Keratinocyte (primary cell): ENCODE results near the gene NHP2. TPM values are rescaled to one million over a fixed set of nuclear protein-coding genes. Genes with fewer than 3 reads are reported as not detected.

ENCODE experiments used
- DNase-seq: peaks from one replicate; pipeline ENCODE4 v3.0.0-alpha.2; 2011; ENCODE audit warnings: low read depth, missing footprints, low spot score
- FAIRE-seq: peaks from 2 replicates; lab custom pipeline; 2011; peaks lifted over from hg19 to GRCh38; lab: Jason Lieb, UNC
- H2AFZ ChIP-seq: 2 replicates; pipeline ENCODE4 v1.6.0; 2012; ENCODE audit warnings: low read length, control low read depth, inconsistent platforms; ENCODE audit not compliant: control insufficient read depth
- H3K27ac ChIP-seq: 2 replicates; pipeline ENCODE4 v1.5.1; 2011; ENCODE audit warnings: low read length; ENCODE audit not compliant: control insufficient read depth, insufficient read depth
- H3K27me3 ChIP-seq: 3 replicates; pipeline ENCODE4 v1.6.0; 2011; ENCODE audit warnings: low read length; ENCODE audit not compliant: control insufficient read depth, insufficient read depth; ENCODE audit errors: extremely low read depth
- H3K36me3 ChIP-seq, 2 experiments: 2 replicates in 1 of 2; 3 replicates in 1 of 2; pipeline ENCODE4 v1.5.1; 2011; ENCODE audit warnings: low read length in 2 of 2, mild to moderate bottlenecking in 1 of 2; ENCODE audit not compliant: control insufficient read depth in 2 of 2, insufficient read depth in 2 of 2; ENCODE audit errors: extremely low read depth in 1 of 2
- H3K4me1 ChIP-seq: 3 replicates; pipeline ENCODE4 v1.5.1; 2011; ENCODE audit warnings: low read length; ENCODE audit not compliant: control insufficient read depth, insufficient read depth; ENCODE audit errors: extremely low read depth
- H3K4me2 ChIP-seq: 3 replicates; pipeline ENCODE4 v1.6.0; 2011; ENCODE audit warnings: low read depth, low read length; ENCODE audit not compliant: control insufficient read depth, insufficient read depth; ENCODE audit errors: extremely low read depth
- H3K4me3 ChIP-seq, 3 experiments: fragments of 200-600 bp in 1 of 3; sonication (generic) in 1 of 3; 2 replicates in 2 of 3; 3 replicates in 1 of 3; pipeline ENCODE4 v1.5.1; 2011 to 2016; ENCODE audit warnings: low read length in 3 of 3, mild to moderate bottlenecking in 3 of 3, control low read depth in 2 of 3, inconsistent platforms in 1 of 3, low read depth in 1 of 3, mixed read lengths in 1 of 3, mixed run types in 1 of 3, moderate library complexity in 1 of 3; ENCODE audit not compliant: control insufficient read depth in 2 of 3, insufficient read depth in 2 of 3; ENCODE audit errors: extremely low read depth in 1 of 3
- H3K79me2 ChIP-seq: 2 replicates; pipeline ENCODE4 v1.6.0; 2012; ENCODE audit warnings: low read length; ENCODE audit not compliant: control insufficient read depth, insufficient read depth
- H3K9ac ChIP-seq: 3 replicates; pipeline ENCODE4 v1.6.0; 2011; ENCODE audit warnings: low read length; ENCODE audit not compliant: control insufficient read depth, insufficient read depth; ENCODE audit errors: extremely low read depth
- H3K9me1 ChIP-seq: 3 replicates; pipeline ENCODE4 v1.6.0; 2011; ENCODE audit warnings: low read length; ENCODE audit not compliant: control insufficient read depth, insufficient read depth; ENCODE audit errors: extremely low read depth
- H3K9me3 ChIP-seq: 2 replicates; pipeline ENCODE4 v1.5.1; 2012; ENCODE audit warnings: low read depth, low read length; ENCODE audit not compliant: control insufficient read depth
- H4K20me1 ChIP-seq: 3 replicates; pipeline ENCODE4 v1.6.0; 2011; ENCODE audit warnings: low read length; ENCODE audit not compliant: control insufficient read depth, insufficient read depth; ENCODE audit errors: extremely low read depth
- EZH2 ChIP-seq: IDR thresholded peaks from one replicate; pipeline ENCODE4 v1.6.1; 2012; ENCODE audit warnings: inconsistent platforms, mild to moderate bottlenecking, low read length, moderate library complexity
- dilution Hi-C: fragments of 300-500 bp; cut with MboI; formaldehyde crosslinking; loops from one replicate; pipeline ENCODE4 v1.7.0; 2020; ENCODE audit warnings: low sequenced_read_pairs; ENCODE audit not compliant: extremely low pct_ligation_motif_present
- polyA plus RNA-seq, 5 experiments: library from polyadenylated mRNA; depleted of rRNA in 3 of 5; stranded (reverse) in 3 of 5; stranded (forward) in 1 of 5; unstranded in 1 of 5; fragments of >200 nt; gene quantifications; 1 replicate in 1 of 5; 2 replicates in 3 of 5; 3 replicates in 1 of 5; pipeline versions ENCODE4 v1.2.1 to v1.2.3, GENCODE V29; 2011 to 2012; ENCODE audit warnings: missing spikeins in 2 of 5, low read depth in 1 of 5, low replicate concordance in 1 of 5
- TF ChIP-seq, protein P1 (sequence below), 3 experiments: IDR thresholded peaks in 1 of 3; conservative IDR thresholded peaks in 1 of 3; optimal IDR thresholded peaks in 1 of 3; 2 replicates in 2 of 3; 3 replicates in 1 of 3; pipeline versions ENCODE3 to v1.5.1; 2011; ENCODE audit warnings: low read length in 3 of 3, mild to moderate bottlenecking in 3 of 3, moderate library complexity in 2 of 3, control low read depth in 1 of 3, inconsistent platforms in 1 of 3; ENCODE audit not compliant: insufficient read depth in 2 of 3; ENCODE audit errors: extremely low read depth in 1 of 3

Gene NHP2
- polyA plus RNA-seq, 1 donor (not counting 4 experiments of a cell fraction or from before 2014, with no cell fraction given), result 186 TPM

DNA sequence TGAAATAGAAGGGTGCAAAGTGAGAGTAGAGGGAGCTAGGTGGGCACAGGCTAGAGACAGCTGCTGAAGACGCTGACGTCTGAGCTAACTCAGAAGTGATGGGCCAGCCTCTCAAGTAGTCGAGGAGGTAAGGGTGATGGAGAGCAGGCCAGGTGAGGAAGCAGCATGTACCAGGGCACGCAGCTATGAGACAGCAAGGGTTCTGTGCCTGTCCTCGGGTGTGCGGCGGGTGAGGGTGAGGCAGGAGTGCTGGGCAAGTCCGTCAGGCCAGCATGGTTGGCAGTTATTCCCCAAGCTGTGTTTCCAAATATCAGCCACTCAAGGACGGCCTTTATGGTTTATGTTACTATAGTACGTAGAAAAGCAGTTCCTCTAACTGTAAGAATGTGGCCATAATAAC, 16.7 kb downstream of the NHP2 start:
- no peak overlapping the region for H3K4me2 ChIP-seq
- H4K20me1 ChIP-seq, result no peaks in the 10 kb centered on the region
- dilution Hi-C loops, result no loop called here
- DNase-seq (no peak), FAIRE-seq (no peak)
- no peak overlapping the region for H2AFZ ChIP-seq
- TF ChIP-seq EZH2, result no peak
- TF ChIP-seq, protein P1, sequence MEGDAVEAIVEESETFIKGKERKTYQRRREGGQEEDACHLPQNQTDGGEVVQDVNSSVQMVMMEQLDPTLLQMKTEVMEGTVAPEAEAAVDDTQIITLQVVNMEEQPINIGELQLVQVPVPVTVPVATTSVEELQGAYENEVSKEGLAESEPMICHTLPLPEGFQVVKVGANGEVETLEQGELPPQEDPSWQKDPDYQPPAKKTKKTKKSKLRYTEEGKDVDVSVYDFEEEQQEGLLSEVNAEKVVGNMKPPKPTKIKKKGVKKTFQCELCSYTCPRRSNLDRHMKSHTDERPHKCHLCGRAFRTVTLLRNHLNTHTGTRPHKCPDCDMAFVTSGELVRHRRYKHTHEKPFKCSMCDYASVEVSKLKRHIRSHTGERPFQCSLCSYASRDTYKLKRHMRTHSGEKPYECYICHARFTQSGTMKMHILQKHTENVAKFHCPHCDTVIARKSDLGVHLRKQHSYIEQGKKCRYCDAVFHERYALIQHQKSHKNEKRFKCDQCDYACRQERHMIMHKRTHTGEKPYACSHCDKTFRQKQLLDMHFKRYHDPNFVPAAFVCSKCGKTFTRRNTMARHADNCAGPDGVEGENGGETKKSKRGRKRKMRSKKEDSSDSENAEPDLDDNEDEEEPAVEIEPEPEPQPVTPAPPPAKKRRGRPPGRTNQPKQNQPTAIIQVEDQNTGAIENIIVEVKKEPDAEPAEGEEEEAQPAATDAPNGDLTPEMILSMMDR (optimal IDR thresholded peaks at IDR 0.05 in 1 of 3, IDR thresholded peaks at IDR 0.05 in 1 of 3, conservative IDR thresholded peaks at IDR 0.05 in 1 of 3; ENCODE audit: extremely low read depth in 1 of 3, insufficient read depth in 2 of 3, low read length in 3 of 3), result no peak
- H3K27me3 ChIP-seq, result no peaks in the 10 kb centered on the region
- peaks cover 3% of the 10 kb centered on the region for H3K79me2 ChIP-seq
- no peak overlapping the region for H3K9ac ChIP-seq
- no peak overlapping the region for H3K27ac ChIP-seq
- H3K36me3 ChIP-seq, result peaks cover 5 to 16% of the 10 kb centered on the region in 2 experiments
- peaks cover under 1% of the 10 kb centered on the region for H3K4me1 ChIP-seq
- H3K9me1 ChIP-seq, result no peaks in the 10 kb centered on the region
- H3K9me3 ChIP-seq, result no peaks in the 10 kb centered on the region
- H3K4me3 ChIP-seq, result no peak overlapping the region

DNA sequence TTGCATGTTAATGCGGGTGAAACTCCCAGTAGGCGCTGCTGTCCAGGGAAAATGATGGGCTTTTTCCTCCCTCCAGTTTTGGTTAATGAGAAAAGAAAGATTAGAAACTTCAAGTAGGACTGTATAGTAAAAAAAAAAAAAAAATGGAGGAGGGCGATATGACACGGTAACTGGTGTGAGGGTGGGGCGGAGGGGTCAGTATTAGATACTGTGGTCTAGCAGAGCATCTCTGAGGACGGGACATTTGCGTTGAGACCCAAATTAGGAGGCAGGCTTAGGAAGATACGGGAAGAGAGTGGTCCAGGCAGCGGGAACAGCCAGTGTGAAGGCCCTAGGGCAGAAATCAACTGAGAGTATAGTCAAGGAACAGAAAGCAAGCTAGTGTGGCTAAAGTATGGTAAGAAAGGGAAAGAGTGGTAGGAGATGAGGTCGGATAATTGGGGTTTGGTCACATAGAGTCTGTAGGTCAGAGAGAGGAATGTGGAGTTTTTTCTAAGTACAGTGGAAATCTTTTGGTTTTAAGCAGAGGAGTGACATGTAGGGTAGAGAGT, 22.2 kb downstream of the NHP2 start:
- H2AFZ ChIP-seq, result peak overlapping the region; percentile 59

More for the DNA sequence above, 22.2 kb downstream of the NHP2 start:
- Histone ChIP-seq H3K9me3 (no peaks in the 10 kb centered on the region), H3K36me3 (peaks cover 0 to 4% of the 10 kb centered on the region in 2 experiments), H3K4me2 (peak overlapping the region; percentile 98), H4K20me1 (no peaks in the 10 kb centered on the region), H3K4me3 (peak overlapping the region; percentile 76 to 95 (median 80)), H3K9ac (peak overlapping the region; percentile 79), H3K27me3 (no peaks in the 10 kb centered on the region), H3K4me1 (peaks cover 16% of the 10 kb centered on the region), H3K9me1 (no peaks in the 10 kb centered on the region), H3K79me2 (peaks cover 9% of the 10 kb centered on the region), H3K27ac (peak overlapping the region; percentile 58)
- TF ChIP-seq EZH2, result no peak
- TF ChIP-seq, protein P1 (optimal IDR thresholded peaks at IDR 0.05 in 1 of 3, IDR thresholded peaks at IDR 0.05 in 1 of 3, conservative IDR thresholded peaks at IDR 0.05 in 1 of 3; ENCODE audit: extremely low read depth in 1 of 3, insufficient read depth in 2 of 3, low read length in 3 of 3), result no peak
- DNase-seq (no peak), FAIRE-seq (no peak)
- dilution Hi-C loops, result no loop called here
